Thoracic aorta (tissue), 2 donors: ENCODE results near the gene SH3BP4. TPM values are rescaled to one million over a fixed set of nuclear protein-coding genes. Genes with fewer than 3 reads are reported as not detected.

Source experiments
- ATAC-seq: fragments of 150-250 bp; one replicate; pipeline ENCODE4 v1.8.0; 2017; ENCODE audit warnings: low read depth; ENCODE audit not compliant: insufficient number of reproducible peaks, low FRiP score
- DNase-seq: peaks from one replicate; pipeline ENCODE4 v3.0.0-alpha.2; 2020; ENCODE audit warnings: low spot score
- H3K27ac ChIP-seq, 2 donors: fragments of 200-600 bp; sonication (generic); 1 replicate in 1 of 2; 2 replicates in 1 of 2; pipeline ENCODE4 v1.5.1; 2016; ENCODE audit warnings: mild to moderate bottlenecking in 2 of 2, moderate library complexity in 2 of 2
- H3K27me3 ChIP-seq: fragments of 200-600 bp; sonication (generic); replicated peaks from 2 replicates; pipeline ENCODE4 v1.6.0; 2016; ENCODE audit warnings: mild to moderate bottlenecking; ENCODE audit not compliant: insufficient read depth
- H3K36me3 ChIP-seq: fragments of 200-600 bp; sonication (generic); one replicate; pipeline ENCODE4 v1.5.1; 2016
- H3K4me1 ChIP-seq, 2 donors: fragments of 200-600 bp; sonication (generic); 1 replicate in 1 of 2; 2 replicates in 1 of 2; pipeline versions ENCODE4 v1.5.1 to v1.6.0; 2016; ENCODE audit warnings: low read depth in 2 of 2, mild to moderate bottlenecking in 1 of 2; ENCODE audit not compliant: control insufficient read depth in 1 of 2
- H3K4me3 ChIP-seq: fragments of 200-600 bp; sonication (generic); 2 replicates; pipeline ENCODE4 v1.5.1; 2016; ENCODE audit warnings: mild to moderate bottlenecking
- H3K9me3 ChIP-seq: fragments of 200-600 bp; sonication (generic); 2 replicates; pipeline ENCODE4 v1.5.1; 2016
- total RNA-seq, 2 donors: library from RNA; depleted of rRNA; stranded (reverse); fragments of >200 nt; gene quantifications; one replicate each; pipeline versions ENCODE4 v1.1.0 to v1.2.3, GENCODE V29; 2016
- TF ChIP-seq, protein P1 (sequence below): fragments of 200-600 bp; sonication (generic); IDR thresholded peaks from one replicate; pipeline ENCODE4 v1.5.1; 2019; ENCODE audit warnings: antibody characterized with exemption

Gene SH3BP4
- total RNA-seq, 2 donors from 2014 or later, result 24.0 to 32.4 TPM

DNA sequence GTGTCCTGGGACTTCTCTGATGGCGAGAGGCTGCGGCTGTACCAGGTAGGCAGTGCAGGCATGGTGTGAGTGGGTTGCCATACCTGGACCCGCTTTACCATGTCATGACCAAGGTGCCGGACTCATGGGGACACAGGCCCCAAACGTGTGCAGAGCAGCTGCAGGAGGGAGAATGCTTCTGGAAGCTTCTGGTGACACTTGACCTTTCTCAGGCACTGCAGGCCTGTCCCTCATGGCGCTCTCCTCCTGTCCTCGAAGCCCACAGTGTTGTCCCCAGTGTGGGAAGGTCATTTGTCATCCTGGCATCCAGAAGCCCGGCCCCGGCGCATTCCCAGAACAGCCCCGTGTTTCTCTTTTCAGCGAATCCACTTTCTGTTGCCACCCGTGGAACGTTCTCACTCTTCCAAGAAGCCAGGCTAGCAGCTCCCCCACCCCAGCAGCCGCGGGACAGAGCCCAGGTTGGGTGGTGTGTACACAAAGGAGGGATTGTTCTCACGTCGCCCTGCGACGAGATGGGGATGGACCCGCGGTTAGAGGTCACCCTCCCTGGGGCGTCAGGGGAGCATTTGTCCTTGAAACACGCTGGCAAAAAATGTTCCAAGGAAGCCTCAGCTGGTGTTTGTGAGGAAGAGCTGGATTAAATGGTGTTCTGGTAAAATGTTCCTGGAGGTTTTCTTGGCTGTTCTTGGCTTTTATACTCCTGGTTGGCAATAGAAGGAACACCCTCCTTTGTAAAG is 43.7 kb downstream of the SH3BP4 start:
- DNase-seq (no peak), ATAC-seq (no peak)
- Histone ChIP-seq H3K27me3 (no peaks in the 10 kb centered on the region), H3K9me3 (no peaks in the 10 kb centered on the region), H3K4me1 (peaks cover 12 to 33% of the 10 kb centered on the region in 2 donors), H3K4me3 (no peak overlapping the region), H3K36me3 (no peaks in the 10 kb centered on the region), H3K27ac (no peak overlapping the region)
- TF ChIP-seq, protein P1, sequence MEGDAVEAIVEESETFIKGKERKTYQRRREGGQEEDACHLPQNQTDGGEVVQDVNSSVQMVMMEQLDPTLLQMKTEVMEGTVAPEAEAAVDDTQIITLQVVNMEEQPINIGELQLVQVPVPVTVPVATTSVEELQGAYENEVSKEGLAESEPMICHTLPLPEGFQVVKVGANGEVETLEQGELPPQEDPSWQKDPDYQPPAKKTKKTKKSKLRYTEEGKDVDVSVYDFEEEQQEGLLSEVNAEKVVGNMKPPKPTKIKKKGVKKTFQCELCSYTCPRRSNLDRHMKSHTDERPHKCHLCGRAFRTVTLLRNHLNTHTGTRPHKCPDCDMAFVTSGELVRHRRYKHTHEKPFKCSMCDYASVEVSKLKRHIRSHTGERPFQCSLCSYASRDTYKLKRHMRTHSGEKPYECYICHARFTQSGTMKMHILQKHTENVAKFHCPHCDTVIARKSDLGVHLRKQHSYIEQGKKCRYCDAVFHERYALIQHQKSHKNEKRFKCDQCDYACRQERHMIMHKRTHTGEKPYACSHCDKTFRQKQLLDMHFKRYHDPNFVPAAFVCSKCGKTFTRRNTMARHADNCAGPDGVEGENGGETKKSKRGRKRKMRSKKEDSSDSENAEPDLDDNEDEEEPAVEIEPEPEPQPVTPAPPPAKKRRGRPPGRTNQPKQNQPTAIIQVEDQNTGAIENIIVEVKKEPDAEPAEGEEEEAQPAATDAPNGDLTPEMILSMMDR, result no peak

DNA sequence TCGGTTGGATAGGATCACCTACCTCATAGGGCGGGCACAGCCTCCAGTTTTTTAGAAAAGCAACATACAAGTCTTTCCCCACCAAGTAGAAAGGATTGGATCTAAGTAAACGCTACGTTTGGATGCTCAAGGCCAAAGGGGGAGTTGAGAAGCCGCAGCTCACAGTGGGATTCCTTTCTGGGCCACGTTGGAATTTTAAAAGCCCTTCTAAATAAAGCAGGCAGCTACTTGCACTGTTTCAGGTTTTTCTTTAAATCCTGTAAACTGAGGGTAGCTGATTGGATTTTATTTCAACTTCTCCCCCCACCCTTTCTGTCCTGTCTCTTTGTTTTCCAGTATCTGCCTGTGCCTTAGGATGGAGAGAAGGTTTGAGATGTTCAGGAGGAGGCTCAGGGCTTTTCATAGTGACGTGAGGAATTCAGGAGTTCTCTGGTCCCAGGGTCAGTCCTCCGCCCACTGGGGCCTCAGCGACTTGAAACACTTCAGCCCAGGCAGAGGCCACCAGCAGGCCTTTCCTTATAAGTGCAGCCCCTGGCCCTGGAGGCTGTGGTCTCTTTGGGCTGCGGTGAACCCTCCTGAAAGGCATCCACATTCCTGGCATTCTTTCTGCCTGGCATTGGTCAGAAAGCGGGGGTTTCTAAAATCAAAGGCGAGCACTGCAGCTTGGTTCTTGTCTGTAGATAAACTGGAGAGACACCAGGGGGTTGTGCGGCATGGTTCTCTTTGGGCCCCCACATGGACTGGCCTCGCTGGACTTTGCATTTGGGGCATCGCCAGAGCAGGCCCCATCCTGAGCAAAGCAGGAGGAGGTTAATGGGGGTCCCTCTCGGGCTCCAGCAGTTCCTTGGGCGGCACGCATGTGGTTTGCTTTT is 44.5 kb downstream of the SH3BP4 start:
- H3K4me1 ChIP-seq, result peaks cover 12 to 32% of the 10 kb centered on the region in 2 donors
- H3K9me3 ChIP-seq, result no peaks in the 10 kb centered on the region
- H3K36me3 ChIP-seq, result no peaks in the 10 kb centered on the region
- H3K4me3 ChIP-seq, result no peak overlapping the region
- H3K27me3 ChIP-seq, result no peaks in the 10 kb centered on the region
- DNase-seq (no peak), ATAC-seq (no peak)
- no peak overlapping the region for H3K27ac ChIP-seq
- TF ChIP-seq, protein P1, result no peak

DNA sequence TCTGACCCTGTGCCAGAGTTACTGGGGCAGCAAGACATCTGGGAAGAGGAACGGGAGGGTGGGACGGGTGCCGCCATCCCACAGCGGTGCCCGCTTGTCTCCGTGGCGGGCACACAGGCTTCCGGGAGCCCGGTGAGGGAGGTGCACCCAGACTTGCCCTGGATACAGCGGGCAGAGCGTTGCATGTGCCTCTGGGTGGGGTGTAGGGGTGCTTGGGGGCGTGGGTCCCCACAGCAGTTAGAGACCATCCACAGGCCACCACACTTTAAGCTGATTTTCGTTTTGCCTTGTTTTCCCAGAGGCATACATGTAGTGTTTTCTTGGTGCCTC is 45.1 kb downstream of the SH3BP4 start:
- Histone ChIP-seq H3K27me3 (no peaks in the 10 kb centered on the region), H3K4me1 (peaks cover 8 to 26% of the 10 kb centered on the region in 2 donors), H3K27ac (no peak overlapping the region), H3K36me3 (no peaks in the 10 kb centered on the region), H3K9me3 (no peaks in the 10 kb centered on the region), H3K4me3 (no peak overlapping the region)
- ATAC-seq (no peak), DNase-seq (no peak)
- TF ChIP-seq, protein P1, result no peak

DNA sequence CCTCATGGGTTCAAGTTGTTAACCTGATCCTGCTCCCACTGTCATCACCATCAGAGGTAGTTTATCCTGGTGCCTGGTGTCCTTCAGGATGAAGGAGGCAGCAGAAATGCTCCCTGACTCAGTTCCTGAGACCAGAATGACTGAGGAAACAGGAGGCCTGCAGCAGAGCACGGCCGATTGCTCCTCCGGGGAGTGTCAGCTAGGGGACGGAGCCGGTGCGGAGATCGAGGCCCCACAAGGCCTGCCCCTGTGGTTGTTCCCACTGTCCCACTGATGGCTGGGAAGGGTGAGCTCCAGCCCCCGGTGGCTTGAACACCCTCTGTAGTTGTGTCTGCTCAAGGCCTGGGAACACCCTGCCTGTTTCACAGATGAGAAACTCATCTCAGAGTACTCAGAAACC is 45.6 kb downstream of the SH3BP4 start:
- no peak for ATAC-seq
- H3K4me1 ChIP-seq, result peaks cover 4 to 22% of the 10 kb centered on the region in 2 donors
- no peaks in the 10 kb centered on the region for H3K27me3 ChIP-seq
- H3K9me3 ChIP-seq, result no peaks in the 10 kb centered on the region
- H3K4me3 ChIP-seq, result no peak overlapping the region
- DNase-seq, result no peak
- no peaks in the 10 kb centered on the region for H3K36me3 ChIP-seq
- TF ChIP-seq, protein P1, result no peak
- H3K27ac ChIP-seq, result no peak overlapping the region

DNA sequence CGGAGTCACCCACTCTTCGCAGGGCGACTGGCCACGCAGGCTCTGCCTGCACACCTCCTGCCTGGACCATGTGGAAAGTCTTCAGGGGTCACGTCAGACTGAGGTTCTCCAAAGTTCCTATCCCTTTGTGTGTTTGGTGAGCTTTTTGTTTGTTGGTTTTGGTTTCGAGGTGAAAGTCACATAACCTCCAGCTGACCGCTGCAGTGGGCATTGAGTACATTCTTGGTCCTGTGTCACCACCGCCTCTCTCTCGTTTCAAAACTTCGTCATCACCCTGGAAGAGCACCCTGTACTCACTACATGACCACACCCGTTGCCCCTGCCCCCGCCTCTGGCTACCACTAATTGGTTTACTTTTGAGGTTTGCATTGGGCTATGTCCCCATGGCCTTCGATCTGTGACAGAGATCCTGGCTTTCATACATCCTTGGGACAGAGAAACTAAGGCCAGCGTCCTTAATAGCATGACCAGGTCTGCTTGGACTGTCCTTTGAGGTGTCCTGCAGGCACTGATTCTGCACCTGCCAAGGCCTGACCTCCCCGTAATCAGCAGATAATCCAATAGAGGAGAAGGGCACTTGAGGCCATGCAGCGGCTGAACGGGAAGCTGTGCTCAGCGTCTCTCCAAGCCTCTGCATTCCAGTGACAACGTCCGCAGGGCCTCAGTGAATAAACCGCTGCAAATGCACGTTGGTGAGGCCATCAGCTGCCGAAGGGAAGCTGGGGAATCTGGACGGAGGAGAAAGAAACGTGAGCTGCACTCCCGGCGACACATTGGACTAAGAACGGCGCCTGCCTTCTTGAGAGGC is 46.8 kb downstream of the SH3BP4 start:
- peaks cover 3 to 16% of the 10 kb centered on the region in 2 donors for H3K4me1 ChIP-seq
- H3K36me3 ChIP-seq, result no peaks in the 10 kb centered on the region
- no peak overlapping the region for H3K4me3 ChIP-seq
- no peaks in the 10 kb centered on the region for H3K9me3 ChIP-seq
- TF ChIP-seq, protein P1, result no peak
- ATAC-seq (no peak), DNase-seq (no peak)
- H3K27me3 ChIP-seq, result no peaks in the 10 kb centered on the region
- no peak overlapping the region for H3K27ac ChIP-seq
